GM18508 (cell line): Measurements from ENCODE around the gene C1QTNF3.
"Not testable (repeated sequence)": the region's sequence is repeated elsewhere in the genome, so short reads cannot be mapped to it uniquely, and the experiment has no call there.

ENCODE experiments used
- ATAC-seq: cut with Tn5 transposase; IDR thresholded peaks from one replicate; pipeline ENCODE4 v1.9.1; 2021; ENCODE audit warnings: moderate number of reproducible peaks; ENCODE audit not compliant: insufficient read depth, unreplicated experiment

The C1QTNF3 gene

GRCh38 chr5:34053571-34054399, 10.8 kb upstream of the C1QTNF3 start:
- no peak for ATAC-seq

GRCh38 chr5:34053133-34053532, 10.1 kb upstream of the C1QTNF3 start:
- no peak for ATAC-seq

- ATAC-seq: no peak
These were observed 8.5 kb upstream of the C1QTNF3 start for GRCh38 chr5:34051374-34051980.

- no peak for ATAC-seq
These were observed 5.0 kb upstream of the C1QTNF3 start for GRCh38 chr5:34047774-34048572.

GRCh38 chr5:34047143-34047542, 4.1 kb upstream of the C1QTNF3 start:
- ATAC-seq: no peak

GRCh38 chr5:34045996-34046395, 3.0 kb upstream of the C1QTNF3 start:
- no peak for ATAC-seq

GRCh38 chr5:34045023-34045422, 2.0 kb upstream of the C1QTNF3 start:
- no peak for ATAC-seq

GRCh38 chr5:34042321-34042720, 692 bp downstream of the C1QTNF3 start:
- ATAC-seq: no peak

- no peak for ATAC-seq
These were observed 1.6 kb downstream of the C1QTNF3 start for GRCh38 chr5:34041247-34041972.

- no peak for ATAC-seq
These were observed 2.5 kb downstream of the C1QTNF3 start for GRCh38 chr5:34040472-34040871.

GRCh38 chr5:34039398-34040157, 3.4 kb downstream of the C1QTNF3 start:
- no peak for ATAC-seq

GRCh38 chr5:34038838-34039237, 4.2 kb downstream of the C1QTNF3 start:
- ATAC-seq: no peak

- no peak for ATAC-seq
These were observed 4.6 kb downstream of the C1QTNF3 start for GRCh38 chr5:34038390-34038789.

- no peak for ATAC-seq
These were observed 5.3 kb downstream of the C1QTNF3 start for GRCh38 chr5:34037726-34038125.

- no peak for ATAC-seq
These were observed 7.3 kb downstream of the C1QTNF3 start for GRCh38 chr5:34035756-34036155.

- ATAC-seq: peak; percentile 72
These were observed 8.3 kb downstream of the C1QTNF3 start for GRCh38 chr5:34034534-34035327.

GRCh38 chr5:34031966-34032365, 11.0 kb downstream of the C1QTNF3 start:
- ATAC-seq: no peak

- no peak for ATAC-seq
These were observed 11.9 kb downstream of the C1QTNF3 start for GRCh38 chr5:34031117-34031516.

GRCh38 chr5:34030585-34030984, 12.4 kb downstream of the C1QTNF3 start:
- not testable (repeated sequence) for ATAC-seq
